NCI-H1930 (cell line): Measurements from ENCODE around the gene C1QTNF4.

ENCODE experiments used
- DNase-seq, 2 experiments: peaks; one replicate each; lab custom pipeline; 2025; lab: John Stamatoyannopoulos, UW

C1QTNF4 gene

GRCh38 chr11:47592970-47593369, 1.2 kb downstream of the C1QTNF4 start:
- no peak for DNase-seq

- no peak for DNase-seq
Observed at GRCh38 chr11:47592251-47592650, 2.0 kb downstream of the C1QTNF4 start.

- no peak for DNase-seq
Observed at GRCh38 chr11:47591764-47592163, 2.4 kb downstream of the C1QTNF4 start.

GRCh38 chr11:47589977-47590861, 4.0 kb downstream of the C1QTNF4 start:
- DNase-seq = no peak

GRCh38 chr11:47589584-47589976, 4.6 kb downstream of the C1QTNF4 start:
- DNase-seq = no peak

GRCh38 chr11:47589118-47589517, 5.1 kb downstream of the C1QTNF4 start:
- DNase-seq = no peak

GRCh38 chr11:47587723-47588326, 6.4 kb downstream of the C1QTNF4 start:
- DNase-seq = no peak

- DNase-seq = no peak
Observed at GRCh38 chr11:47587039-47587716, 7.0 kb downstream of the C1QTNF4 start.

- DNase-seq = no peak
Observed at GRCh38 chr11:47586098-47586855, 7.9 kb downstream of the C1QTNF4 start, which contains the start of gene FAM180B. TSS of gene FAM180B (plus strand) at chr11:47586678. CDS start at chr11:47586769, 91 bp downstream.

- DNase-seq = no peak
Observed at GRCh38 chr11:47583844-47584243, 10.4 kb downstream of the C1QTNF4 start.

- DNase-seq = peak; percentile 90 to 95
Observed at GRCh38 chr11:47578524-47579494, 15.4 kb downstream of the C1QTNF4 start, which contains the start of the genes KBTBD4 and NDUFS3. TSS of gene KBTBD4 (minus strand) at chr11:47578970. CDS start at chr11:47578951, 19 bp downstream. TSS of gene NDUFS3 (plus strand) at chr11:47579074. CDS start at chr11:47579092, 18 bp downstream.

GRCh38 chr11:47577460-47578041, 16.7 kb downstream of the C1QTNF4 start:
- no peak for DNase-seq

- no peak for DNase-seq
Observed at GRCh38 chr11:47573321-47573720, 20.9 kb downstream of the C1QTNF4 start.

- no peak for DNase-seq
Observed at GRCh38 chr11:47572715-47573255, 21.4 kb downstream of the C1QTNF4 start.

- no peak for DNase-seq
Observed at GRCh38 chr11:47571895-47572294, 22.3 kb downstream of the C1QTNF4 start.

GRCh38 chr11:47571357-47571729, 22.9 kb downstream of the C1QTNF4 start:
- no peak for DNase-seq

- no peak for DNase-seq
Observed at GRCh38 chr11:47570651-47571356, 23.4 kb downstream of the C1QTNF4 start.

GRCh38 chr11:47569646-47570045, 24.6 kb downstream of the C1QTNF4 start:
- DNase-seq = no peak

- DNase-seq = no peak
Observed at GRCh38 chr11:47566149-47566698, 28.0 kb downstream of the C1QTNF4 start.
